DMS 273 (cell line): Measurements from ENCODE around the gene MLST8.
"Not testable (repeated sequence)": the region's sequence is repeated elsewhere in the genome, so short reads cannot be mapped to it uniquely, and the experiment has no call there.

Source experiments
- DNase-seq: peaks from one replicate; lab custom pipeline; 2025; ENCODE audit not compliant: unreplicated experiment; lab: John Stamatoyannopoulos, UW

Gene MLST8

GRCh38 chr16:2243031-2243528, 37.8 kb downstream of the MLST8 start:
- DNase-seq, result peak; percentile 44

DNA sequence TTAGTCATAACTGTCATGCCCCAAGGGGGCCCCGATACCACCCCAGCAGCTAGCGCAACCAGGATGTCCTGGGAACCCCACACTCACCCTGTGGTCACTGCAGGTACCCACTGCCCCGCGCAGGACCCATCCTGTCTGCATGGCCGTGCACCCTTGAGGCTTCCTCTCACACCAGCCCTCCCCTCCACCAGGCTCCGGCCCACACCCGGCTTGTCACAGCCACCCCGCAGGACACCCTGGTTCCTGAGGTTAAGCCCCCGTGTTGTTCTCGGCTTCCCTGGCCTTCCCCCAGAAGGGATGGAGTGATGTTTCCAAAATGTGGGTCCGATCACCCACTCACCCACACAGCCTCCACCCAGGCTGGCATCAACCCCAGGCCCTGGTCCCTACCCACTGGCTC, 38.5 kb downstream of the MLST8 start:
- no peak for DNase-seq

DNA sequence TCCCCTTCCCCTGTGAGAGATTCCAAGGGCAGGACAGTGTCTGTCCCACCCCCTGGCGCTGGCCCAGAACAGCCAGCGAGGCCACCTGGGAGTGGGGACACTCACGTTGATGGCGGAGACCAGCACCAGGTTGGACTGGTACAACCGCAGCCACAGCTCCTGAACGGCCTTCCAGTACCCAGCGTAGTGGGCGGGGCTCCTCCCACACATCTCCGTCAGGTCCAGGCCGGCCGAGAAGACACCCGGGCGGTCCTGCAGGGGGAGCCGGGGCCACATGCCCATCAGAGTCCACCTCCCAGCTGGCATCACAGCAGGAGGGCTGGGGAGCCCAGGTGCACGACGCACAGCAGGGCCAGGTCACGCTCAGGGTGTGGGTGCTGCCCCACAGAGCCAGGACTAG, 39.0 kb downstream of the MLST8 start:
- peak; percentile 44 for DNase-seq

GRCh38 chr16:2244926-2245795, 39.9 kb downstream of the MLST8 start:
- DNase-seq, result no peak

GRCh38 chr16:2246301-2246885, 41.1 kb downstream of the MLST8 start:
- no peak for DNase-seq

DNA sequence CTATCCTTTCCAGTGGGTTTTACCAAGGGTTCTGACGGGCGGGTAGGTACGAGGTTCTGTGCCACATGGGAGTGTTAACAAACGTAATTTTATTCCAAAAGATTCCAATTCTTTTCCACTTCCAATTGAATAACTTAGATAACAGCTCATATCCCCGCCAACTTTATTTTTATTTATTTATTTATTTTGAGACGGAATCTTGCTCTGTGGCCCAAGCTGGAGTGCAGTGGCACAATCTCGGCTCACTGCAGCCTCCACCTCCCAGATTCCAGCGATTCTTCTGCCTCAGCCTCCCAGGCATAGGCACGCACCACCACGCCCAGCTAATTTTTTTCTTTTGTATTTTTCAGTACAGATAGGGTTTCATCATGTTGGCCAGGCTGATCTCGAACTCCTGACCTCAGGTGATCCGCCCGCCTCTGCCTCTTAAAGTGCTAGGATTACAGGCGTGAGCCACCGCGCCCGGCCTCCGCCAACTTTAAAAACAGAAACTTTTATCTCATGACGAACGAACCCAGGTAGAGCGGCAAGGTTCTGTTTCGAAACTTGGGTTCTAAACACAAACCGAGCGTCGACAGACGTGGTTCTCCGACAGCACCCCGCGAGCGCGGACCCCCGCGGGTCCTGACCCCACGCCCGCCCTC, 45.5 kb downstream of the MLST8 start:
- peak; percentile 84 for DNase-seq

DNA sequence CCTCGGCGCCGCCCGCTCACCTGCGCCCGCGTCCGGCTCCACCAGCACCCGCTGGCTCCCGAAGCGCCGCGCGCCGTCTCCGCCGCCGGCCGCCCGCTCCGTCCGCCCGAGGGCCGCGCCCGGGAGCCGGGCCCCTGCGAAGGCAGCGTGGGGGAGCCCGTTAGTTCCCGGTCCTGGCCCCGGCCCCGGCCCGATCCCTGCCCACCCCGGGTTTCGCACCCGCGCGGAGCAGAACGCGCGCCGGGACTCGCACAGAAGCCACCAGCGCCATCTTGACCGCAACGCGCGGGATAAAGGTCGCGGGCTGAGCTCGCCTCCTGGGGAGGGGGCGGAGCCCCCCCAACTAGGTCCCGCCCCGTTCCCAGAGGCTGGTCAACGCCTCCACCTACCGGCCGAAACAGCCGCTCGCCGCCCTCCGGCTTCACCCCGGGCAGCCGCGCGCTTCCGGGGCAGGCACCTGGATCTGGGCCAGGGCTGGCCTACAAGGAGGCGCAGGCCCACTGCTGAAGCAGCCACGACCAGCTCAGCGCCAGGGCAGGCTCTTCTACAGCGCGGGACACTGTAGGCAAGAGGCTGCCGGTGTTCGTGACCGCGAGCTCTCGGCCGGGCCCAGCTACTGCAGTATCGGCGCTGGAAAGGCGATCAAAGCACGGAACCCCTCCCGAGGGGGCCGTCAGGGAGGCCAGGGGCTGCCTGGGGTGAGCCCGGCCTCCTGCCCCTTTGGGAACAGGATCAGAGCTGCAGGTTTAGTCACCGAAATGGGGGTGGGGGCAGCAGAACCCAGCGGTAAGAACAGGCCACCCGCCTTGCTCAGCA, 46.2 kb downstream of the MLST8 start, which contains the start of gene ECI1:
TSS of gene ECI1 (minus strand) at position 292 of the 816 bp plus-strand sequence. CDS start at position 271, 21 bp downstream.
- DNase-seq, result peak; percentile 99

GRCh38 chr16:2252806-2253148, 47.5 kb downstream of the MLST8 start:
- no peak for DNase-seq

DNA sequence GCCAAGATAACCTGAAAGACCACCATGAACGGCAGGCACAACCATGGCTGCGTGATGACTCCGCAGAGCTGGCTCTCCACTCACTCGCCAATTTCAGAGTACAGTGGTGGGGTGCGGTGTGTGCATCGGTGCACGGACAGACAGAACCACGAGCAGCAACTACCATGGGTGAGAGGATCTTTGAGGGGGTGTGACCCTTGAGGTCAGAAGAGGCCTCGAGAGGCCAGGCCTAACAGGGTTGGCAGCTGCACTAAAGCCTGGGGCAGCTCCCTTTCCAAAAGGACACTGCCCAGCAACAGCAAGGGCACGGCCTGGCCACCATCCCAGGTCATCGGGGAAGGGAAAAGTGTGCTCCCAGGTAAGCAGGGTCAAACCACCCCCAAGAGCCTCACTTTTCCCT, 48.0 kb downstream of the MLST8 start:
- DNase-seq, result no peak

DNA sequence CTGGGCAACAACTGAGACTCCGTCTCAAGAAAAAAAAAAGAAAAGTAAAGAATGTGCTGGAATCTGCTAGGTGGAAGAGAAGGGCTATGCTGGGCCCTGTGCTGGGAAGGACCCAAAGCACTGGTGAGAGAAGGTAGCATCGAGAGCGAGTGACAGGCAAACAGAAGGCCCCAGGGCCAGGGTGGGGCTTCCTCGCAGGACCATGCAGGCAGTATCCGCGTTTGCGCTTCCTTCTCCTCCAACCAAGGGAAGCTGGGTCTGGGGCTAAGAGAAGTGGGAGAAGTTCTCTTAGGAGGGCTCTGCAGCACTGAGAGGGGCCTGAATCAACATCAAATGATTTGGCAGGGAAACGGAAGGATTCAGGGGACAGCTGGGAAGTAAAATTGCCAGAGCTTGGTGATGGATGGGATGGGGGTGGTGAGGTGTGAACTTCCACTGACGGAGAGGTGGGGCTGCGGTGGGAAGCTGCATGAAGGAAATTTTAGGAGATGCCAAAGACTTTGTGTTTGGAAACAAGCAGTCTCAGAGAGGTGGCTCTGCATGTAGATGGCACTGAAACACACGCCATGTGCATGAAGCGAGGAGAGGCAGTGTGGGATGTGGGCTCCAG, 51.4 kb downstream of the MLST8 start:
- DNase-seq, result no peak

DNA sequence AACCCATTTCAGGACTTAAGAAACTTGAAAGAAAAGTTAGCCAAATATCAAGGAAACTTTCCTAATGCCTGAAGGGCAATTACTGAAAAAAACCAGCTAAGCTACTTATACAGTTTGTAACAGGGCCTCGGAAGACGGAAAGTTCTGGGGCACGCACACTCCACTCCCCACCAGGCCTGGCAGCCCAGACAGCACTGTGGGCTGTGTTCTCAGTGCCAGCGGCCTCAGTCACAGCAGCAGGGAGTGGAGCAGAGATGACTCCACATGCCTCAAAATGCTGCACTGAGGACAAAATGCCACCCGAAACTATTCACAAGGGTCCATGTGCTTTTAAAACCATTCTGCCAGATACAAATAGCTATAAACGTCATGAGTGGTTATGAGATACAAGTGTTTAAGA, 52.5 kb downstream of the MLST8 start:
- DNase-seq, result no peak

DNA sequence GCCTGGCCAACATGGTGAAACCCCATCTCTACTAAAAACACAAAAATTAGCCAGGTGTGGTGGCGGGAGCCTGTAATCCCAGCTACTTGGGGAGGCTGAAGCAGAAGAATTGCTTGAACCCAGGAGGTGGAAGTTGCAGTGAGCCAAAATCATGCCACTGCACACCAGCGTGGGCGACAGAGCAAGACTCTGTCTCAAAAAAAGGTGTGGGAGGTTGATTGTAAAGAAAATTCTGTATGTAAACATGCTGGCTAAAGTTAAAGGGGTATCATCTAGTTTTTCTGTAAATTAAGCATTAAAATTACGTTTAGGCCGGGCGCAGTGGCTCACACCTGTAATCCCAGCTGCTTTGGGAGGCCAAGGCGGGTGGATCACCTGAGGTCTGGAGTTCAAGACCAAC, 53.3 kb downstream of the MLST8 start:
- not testable (repeated sequence) for DNase-seq
